OCI-LY1 (cell line): ENCODE results near the gene AP3M1.

Experiments used
- CTCF ChIP-seq: fragments of 200-600 bp; sonication (generic), shearing (Covaris generic); IDR thresholded peaks from 2 replicates; pipeline ENCODE4 v1.5.1; 2017; ENCODE audit warnings: mild to moderate bottlenecking, antibody characterized with exemption, low read length, moderate library complexity, mixed read lengths
- EZH2 ChIP-seq: fragments of 200-600 bp; sonication (generic), shearing (Covaris generic); IDR thresholded peaks from 2 replicates; pipeline ENCODE4 v1.8.0; 2017; ENCODE audit warnings: borderline replicate concordance, mixed run types, mild to moderate bottlenecking, antibody characterized with exemption, low read length, moderate library complexity, mixed read lengths

GRCh38 chr10:74113546-74113945, 37.1 kb downstream of the AP3M1 start:
- TF ChIP-seq CTCF (no peak), EZH2 (no peak)
